GM10248 (cell line): ENCODE data around the gene UBR3.

ENCODE experiments used
- CTCF ChIA-PET: fragments of 300-600 bp; sonication (Branson Sonifier 250); formaldehyde crosslinking; extraction: SDS; loops from one replicate; lab custom pipeline; 2021; ENCODE audit warnings: antibody characterized with exemption; lab: Yijun Ruan, JAX
- POLR2A ChIA-PET: fragments of 350-650 bp; sonication (Branson Sonifier 250); formaldehyde crosslinking; extraction: SDS; loops from one replicate; lab custom pipeline; 2020; ENCODE audit warnings: antibody characterized with exemption; lab: Yijun Ruan, JAX
- DNase-seq: peaks from one replicate; pipeline ENCODE4 v3.0.0; 2012; ENCODE audit errors: extremely low spot score
- TF ChIP-seq, protein P1 (sequence below): IDR thresholded peaks from 2 replicates; pipeline ENCODE4 v1.5.1; 2012; ENCODE audit warnings: mild to moderate bottlenecking, low read depth; ENCODE audit errors: extremely low read depth, missing control alignments, control extremely low read depth

The UBR3 gene

DNA sequence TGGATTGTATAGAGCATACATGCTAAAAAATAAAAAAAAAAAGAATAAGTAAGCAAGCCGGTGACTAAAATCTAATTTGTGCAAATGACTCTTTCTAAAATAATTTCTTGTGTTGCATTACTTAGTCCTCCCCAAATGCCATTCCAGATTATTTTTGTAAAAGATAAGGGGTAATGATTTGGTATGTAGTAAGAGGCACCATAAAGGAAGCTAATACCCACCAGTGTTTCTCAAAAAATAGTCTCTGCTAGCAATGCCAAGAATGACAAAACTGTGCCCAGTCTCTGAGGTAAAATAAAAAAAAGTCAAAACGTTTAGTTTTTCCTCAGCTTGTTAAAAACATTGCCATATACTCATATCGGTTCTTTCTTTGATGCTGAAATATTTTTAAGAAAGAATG, 5.2 kb upstream of the UBR3 start:
- POLR2A ChIA-PET: no interaction called here
- TF ChIP-seq, protein P1, sequence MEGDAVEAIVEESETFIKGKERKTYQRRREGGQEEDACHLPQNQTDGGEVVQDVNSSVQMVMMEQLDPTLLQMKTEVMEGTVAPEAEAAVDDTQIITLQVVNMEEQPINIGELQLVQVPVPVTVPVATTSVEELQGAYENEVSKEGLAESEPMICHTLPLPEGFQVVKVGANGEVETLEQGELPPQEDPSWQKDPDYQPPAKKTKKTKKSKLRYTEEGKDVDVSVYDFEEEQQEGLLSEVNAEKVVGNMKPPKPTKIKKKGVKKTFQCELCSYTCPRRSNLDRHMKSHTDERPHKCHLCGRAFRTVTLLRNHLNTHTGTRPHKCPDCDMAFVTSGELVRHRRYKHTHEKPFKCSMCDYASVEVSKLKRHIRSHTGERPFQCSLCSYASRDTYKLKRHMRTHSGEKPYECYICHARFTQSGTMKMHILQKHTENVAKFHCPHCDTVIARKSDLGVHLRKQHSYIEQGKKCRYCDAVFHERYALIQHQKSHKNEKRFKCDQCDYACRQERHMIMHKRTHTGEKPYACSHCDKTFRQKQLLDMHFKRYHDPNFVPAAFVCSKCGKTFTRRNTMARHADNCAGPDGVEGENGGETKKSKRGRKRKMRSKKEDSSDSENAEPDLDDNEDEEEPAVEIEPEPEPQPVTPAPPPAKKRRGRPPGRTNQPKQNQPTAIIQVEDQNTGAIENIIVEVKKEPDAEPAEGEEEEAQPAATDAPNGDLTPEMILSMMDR: no peak
- CTCF ChIA-PET: no interaction called here
- DNase-seq: no peak

DNA sequence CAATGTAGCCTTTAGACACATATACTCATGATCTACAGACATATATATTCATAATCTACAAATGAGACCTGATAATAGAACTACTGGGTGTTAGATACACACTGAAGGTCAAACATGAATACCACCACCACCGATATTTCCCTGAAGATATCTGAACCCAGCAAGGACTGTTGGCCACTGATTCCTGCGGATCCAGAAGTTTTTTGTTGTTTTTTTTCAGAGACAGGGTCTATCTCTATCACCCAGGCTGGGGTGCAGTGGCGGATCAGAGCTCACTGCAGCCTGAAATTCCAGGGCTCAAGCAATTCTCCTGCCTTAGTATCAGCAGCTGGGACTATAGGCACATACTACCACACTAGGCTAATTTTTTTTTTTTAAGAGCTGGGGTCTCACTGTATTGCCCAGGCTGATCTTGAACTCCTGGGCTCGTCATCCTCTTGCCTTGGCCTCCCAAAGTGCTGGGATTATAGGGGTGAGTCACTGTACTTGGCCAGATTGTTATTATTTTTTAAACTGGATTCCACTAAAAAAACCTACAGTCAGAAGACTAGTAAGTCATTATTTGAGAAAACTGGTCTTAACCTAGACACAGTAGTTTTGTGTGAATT, 4.4 kb upstream of the UBR3 start:
- DNase-seq: no peak
- TF ChIP-seq, protein P1: no peak
- CTCF ChIA-PET: interaction anchor here (1.5 to 2.4 kb wide), 3 partner anchors 10 to 22 kb away, joined by 4 to 21 read pairs (median 19); no protein-coding TSS in a partner anchor

DNA sequence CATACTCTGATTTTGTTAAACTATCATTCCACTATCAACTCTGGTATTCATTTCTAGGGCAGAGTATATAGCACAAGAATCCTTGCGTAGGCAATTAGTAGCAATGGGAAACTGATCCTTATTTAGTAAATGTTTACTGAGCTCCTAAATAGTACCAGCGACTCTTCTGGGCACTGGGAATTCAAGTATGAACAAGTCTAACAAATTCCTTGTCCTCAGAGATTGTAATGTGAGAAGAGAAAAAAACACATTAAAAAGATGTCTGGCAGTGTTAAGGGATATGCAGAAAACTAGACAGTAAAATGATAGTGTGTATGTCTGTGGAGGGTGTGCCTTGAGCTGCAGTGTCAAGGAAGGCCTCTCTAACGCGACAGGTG, 3.3 kb upstream of the UBR3 start:
- CTCF ChIA-PET: interaction anchor here (0.8 to 2.9 kb wide), 15 partner anchors 8 to 355 kb away, joined by 3 to 21 read pairs (median 6); no protein-coding TSS in a partner anchor
- DNase-seq: no peak
- TF ChIP-seq, protein P1: no peak
- POLR2A ChIA-PET: no interaction called here

More for the DNA sequence above, 4.4 kb upstream of the UBR3 start:
- POLR2A ChIA-PET: no interaction called here

DNA sequence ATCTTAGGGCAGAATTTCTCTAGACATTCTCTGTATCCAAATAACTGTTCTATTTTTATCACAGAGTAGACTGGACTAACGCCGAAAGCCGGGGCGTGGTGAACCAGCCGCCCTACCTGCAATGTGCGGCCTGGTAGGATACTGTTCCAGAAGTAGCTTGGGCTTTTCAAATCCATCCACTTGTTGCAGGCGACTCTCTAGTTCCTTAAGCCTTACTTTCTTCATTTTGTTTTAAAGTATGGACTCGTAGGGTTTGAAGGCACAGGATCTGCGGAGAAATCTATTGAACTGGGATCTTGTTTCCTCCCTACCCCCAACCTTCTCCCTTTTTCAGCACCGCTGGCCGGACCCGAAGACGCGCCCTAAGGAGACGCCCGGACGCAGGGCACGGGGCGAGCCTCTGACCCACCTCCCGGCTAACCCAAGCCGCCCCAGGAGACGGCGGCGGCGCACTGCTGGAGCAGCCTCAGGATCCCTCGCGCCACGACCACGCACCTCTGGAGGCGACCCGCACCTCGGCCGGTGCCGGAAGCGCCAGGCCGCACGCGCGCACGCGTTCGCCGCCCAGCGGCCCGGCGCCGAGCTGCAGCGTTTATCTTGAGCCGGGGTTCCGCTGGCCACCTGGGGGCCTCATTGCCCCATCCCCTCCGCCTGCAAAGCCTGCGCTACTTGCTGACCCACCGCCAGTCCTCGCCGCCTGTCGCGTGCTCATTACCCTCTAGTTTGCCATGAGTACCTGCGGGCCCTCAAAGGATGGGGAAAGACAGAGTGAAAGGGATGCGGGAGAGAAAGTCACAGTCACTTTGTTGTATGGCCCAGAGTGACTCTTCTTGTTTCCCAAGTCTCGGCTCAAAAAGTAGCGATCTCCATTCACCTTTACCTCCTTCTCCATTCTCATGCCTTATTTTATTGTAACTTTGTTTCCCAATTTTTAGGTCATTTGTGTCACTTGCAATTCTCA, 2.6 kb upstream of the UBR3 start, which contains the start of gene METTL5:
Gene METTL5 (minus strand): TSS at position 533 of the 961 bp plus-strand sequence. CDS start 308 bp downstream, at position 225.
- POLR2A ChIA-PET: interaction anchor here (0.6 kb wide), 1 partner anchor 80 kb away, joined by 3 read pairs; no protein-coding TSS in a partner anchor
- CTCF ChIA-PET: interaction anchor here (0.6 to 2.9 kb wide), 22 partner anchors 8 to 354 kb away, joined by 3 to 21 read pairs (median 4); no protein-coding TSS in a partner anchor
- peak; percentile 88 for DNase-seq
- TF ChIP-seq, protein P1: peak; percentile 100

DNA sequence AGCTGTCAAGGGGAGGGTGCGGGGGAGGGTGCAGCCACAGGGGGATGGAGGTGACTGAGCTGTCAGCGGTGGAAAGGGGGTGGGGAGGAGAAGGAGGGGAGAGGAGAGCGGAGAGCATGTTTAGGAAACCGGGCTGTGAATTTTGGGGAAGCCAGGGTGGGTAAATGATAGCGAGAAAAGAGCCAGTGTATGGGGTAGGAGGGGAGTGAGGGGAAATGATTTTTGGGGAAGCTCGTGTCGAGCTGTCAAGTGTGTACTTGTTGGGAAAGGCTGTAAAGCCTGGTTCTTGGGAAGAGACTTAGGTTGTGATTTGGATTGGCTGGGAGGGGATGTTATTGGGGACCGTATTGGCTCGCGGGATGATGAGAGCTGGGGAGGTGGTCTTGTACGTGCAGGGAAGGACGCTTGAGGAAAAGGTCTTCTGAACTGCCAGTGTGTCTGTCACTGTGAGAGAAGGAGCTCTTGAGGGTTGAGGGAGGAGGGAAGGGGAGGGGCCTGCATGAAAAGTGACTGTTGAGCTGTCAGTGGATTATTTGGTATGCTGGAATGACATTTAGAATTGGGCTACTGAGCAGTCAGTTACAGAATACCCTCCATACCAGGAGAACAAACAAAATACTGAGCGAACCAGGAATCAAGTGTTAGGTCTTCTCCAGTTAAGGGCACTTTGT, 1.0 kb downstream of the UBR3 start:
- TF ChIP-seq, protein P1: no peak
- ChIA-PET CTCF (interaction anchor here (0.6 to 1.7 kb wide), 6 partner anchors 10 to 100 kb away, joined by 3 to 5 read pairs (median 4); no protein-coding TSS in a partner anchor), POLR2A (interaction anchor here (0.7 to 1.0 kb wide), 2 partner anchors 30 to 195 kb away, joined by 3 to 5 read pairs; partner anchors contain the start of gene SSB)
- DNase-seq: peak; percentile 73
